COLO668 (cell line): Measurements from ENCODE around the gene CDH12.
"Not testable (repeated sequence)": the region's sequence is repeated elsewhere in the genome, so short reads cannot be mapped to it uniquely, and the experiment has no call there.

Experiments
- DNase-seq: peaks from one replicate; lab custom pipeline; 2025; ENCODE audit not compliant: unreplicated experiment; lab: John Stamatoyannopoulos, UW

The CDH12 gene

DNA sequence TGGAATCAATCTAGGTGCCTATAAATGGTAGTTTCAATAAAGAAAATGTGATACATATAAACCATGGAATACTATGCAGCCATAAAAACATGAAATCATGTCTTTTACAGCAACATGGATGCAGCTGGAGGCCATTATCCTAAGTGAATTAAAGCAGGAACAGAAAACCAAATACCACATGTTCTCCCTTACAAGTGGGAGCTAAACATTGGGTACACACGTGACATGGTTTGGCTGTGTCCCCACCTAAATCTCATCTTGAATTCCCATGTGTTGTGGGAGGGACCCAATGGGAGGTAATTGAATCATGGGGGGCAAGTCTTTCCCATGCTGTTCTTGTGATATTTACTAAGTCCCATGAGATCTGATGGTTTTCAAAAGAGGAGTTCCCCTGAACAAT lies 78.9 kb downstream of the CDH12 start:
- DNase-seq = not testable (repeated sequence)

DNA sequence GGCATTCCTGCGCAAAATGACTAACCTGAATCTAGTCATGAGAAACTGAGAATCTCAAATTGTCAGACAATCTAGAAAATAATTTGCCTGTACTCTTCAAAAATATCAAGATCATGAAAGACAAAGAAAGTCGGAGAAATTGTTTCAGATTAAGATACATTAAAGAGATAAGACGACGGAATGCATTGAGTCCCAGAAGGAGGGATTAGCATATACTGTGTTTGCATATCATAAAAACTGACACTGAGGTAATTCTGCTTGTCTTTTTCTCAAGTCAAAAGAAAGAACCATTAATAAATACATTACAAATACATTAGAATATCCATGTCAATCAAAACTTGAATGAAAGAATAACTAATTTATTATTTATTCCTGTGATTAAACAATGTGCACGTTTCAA lies 88.4 kb downstream of the CDH12 start:
- no peak for DNase-seq

GRCh38 chr5:22757776-22758175 lies 95.4 kb downstream of the CDH12 start:
- DNase-seq = no peak

DNA sequence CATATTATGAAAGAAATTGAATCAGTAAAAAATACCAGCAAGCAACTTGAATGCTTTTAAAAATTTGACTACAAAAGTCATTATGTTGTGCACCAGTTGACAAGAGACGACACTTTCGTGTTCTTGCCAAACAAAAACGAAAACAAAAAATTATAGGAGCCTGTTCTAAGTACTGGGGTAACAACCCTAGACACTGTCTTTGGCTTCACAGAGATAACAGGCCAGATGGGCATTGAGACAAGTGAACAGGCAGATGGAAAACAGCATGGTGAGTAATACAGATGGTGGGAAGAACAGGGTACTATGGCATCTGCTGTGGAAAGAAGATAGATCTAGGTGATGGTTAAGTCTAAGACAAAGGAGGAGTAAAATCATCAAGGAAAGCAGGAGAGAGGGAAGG lies 99.0 kb downstream of the CDH12 start:
- no peak for DNase-seq

- DNase-seq = no peak
Measured at GRCh38 chr5:22751536-22751935, 101.6 kb downstream of the CDH12 start.

GRCh38 chr5:22736443-22737003 lies 116.6 kb downstream of the CDH12 start:
- no peak for DNase-seq

GRCh38 chr5:22734907-22735306 lies 118.2 kb downstream of the CDH12 start:
- no peak for DNase-seq

DNA sequence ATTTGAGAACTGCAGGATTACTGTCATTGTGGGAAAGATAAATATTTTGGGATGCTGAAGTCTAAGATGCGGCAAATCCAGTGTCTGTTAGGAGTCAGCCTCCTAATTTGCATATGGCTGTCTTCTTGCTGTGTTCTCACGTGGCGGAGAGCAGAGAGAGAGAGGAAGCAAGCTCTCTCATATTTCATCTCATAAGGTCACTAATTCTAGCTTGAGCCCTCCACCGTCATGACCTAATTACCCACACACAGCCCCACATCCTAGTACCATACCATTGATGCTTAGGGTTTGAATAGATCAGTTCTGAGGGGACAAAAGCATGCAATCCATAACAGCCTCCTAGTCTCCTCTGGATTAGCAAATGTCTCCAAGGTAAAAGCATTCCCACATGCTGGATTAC lies 124.5 kb downstream of the CDH12 start:
- DNase-seq = no peak

- DNase-seq = no peak
Measured at GRCh38 chr5:22722491-22722890, 130.7 kb downstream of the CDH12 start.

GRCh38 chr5:22722056-22722455 lies 131.1 kb downstream of the CDH12 start:
- no peak for DNase-seq

GRCh38 chr5:22719842-22720241 lies 133.3 kb downstream of the CDH12 start:
- no peak for DNase-seq

- DNase-seq = no peak
Measured at GRCh38 chr5:22710660-22711059, 142.5 kb downstream of the CDH12 start.

GRCh38 chr5:22709743-22710142 lies 143.4 kb downstream of the CDH12 start:
- DNase-seq = no peak

GRCh38 chr5:22708770-22709328 lies 144.3 kb downstream of the CDH12 start:
- no peak for DNase-seq

DNA sequence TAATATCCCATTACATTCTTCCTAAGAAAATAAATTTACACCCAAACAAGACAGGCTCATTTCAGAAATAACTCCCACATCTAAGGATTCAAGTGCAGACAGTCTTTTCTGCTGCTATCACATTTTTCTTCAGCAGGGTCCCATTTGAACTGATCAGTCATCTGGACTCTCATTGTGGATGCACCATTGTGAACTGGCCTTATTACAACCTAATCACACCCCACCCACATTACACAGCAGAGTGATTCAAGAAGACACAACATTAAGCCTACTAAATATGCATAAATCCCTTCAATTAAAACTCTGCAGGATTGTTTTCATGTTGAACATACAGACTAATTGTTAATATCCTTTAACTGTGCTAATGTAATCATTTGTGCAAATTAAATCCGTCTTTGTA lies 146.2 kb downstream of the CDH12 start:
- no peak for DNase-seq

- no peak for DNase-seq
Measured at GRCh38 chr5:22699319-22699718, 153.8 kb downstream of the CDH12 start.

GRCh38 chr5:22693121-22693520 lies 160.0 kb downstream of the CDH12 start:
- DNase-seq = no peak

GRCh38 chr5:22683050-22683449 lies 170.1 kb downstream of the CDH12 start:
- DNase-seq = no peak

DNA sequence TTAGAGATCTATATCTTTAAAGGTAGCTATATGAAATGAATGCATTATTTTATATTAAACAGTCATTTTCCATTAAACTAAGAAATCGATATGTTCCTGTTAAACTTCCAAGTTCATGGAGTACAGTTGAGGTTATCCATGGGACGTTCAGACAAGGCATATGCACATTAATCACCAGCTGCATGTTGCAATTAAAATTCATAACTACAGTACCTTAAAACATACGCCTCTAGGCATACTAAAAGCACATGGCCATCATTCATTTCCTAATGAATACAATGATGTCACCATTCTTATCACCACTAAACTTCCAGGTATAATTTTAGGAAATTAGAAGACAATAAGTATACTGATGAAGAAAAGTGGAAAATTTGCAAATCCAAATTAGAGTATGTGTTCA lies 174.3 kb downstream of the CDH12 start:
- no peak for DNase-seq

DNA sequence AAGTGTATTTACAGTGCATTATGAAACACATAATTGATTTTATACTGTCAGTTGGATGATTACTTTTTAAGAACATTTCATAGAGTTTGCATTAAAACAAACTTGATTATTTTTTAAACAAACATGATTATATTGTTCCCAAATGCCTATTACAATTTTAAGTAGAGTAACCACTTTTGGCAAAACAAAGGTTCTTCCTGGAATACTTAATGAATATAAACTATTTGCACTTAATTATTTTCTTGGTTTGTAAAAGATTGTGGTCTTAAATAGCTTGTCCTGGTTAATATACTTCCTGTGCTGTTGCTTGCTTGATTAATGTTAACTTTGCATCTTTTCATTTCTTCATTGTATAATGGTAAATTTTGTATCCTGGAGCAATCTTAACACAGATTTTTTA lies 180.0 kb downstream of the CDH12 start:
- no peak for DNase-seq

DNA sequence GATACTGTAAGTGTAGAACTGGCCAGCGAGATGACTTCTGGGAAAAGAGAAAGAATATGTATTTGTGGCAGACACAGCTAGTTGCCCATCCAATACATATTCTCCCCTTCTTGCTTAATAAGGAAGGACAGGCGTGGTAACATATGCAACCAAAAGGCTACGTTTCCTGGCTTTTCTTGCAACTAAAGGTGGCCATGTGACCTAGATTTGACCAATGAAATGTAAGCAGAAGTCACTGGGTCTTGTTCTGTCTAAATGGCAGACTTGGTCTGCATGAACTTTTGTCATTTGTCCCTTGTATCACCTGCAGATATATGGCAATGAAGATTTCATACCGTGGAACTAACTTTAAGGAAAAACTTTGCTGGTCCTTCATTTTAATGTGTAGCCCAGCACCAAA lies 183.8 kb downstream of the CDH12 start:
- DNase-seq = no peak

DNA sequence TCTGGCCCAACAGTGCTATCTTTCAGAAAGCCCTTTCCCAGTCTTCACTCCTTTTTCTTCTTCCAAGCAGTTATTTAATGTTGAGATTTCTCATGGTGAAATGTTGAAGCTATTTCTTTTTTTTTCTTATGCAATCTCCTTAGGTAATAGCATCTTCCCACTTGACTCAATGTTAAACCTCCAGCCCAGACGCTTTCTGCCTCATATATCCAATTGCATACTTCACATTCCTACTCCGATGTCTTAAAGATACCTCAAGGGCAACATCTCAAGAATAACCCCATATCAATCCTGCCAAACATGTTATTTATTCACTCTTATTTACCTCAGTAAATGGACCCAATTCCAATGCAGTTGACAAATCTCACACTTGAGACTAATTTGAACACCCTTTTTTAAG lies 187.3 kb downstream of the CDH12 start:
- no peak for DNase-seq

- no peak for DNase-seq
Measured at GRCh38 chr5:22663134-22663533, 190.0 kb downstream of the CDH12 start.
